Keratinocyte (primary cell): Measurements from ENCODE around the gene INTS6L. TPM values are rescaled to one million over a fixed set of nuclear protein-coding genes. Genes with fewer than 3 reads are reported as not detected.

ENCODE experiments used
- DNase-seq: peaks from one replicate; pipeline ENCODE4 v3.0.0-alpha.2; 2011; ENCODE audit warnings: low read depth, missing footprints, low spot score
- FAIRE-seq: peaks from 2 replicates; lab custom pipeline; 2011; peaks lifted over from hg19 to GRCh38; lab: Jason Lieb, UNC
- H2AFZ ChIP-seq: 2 replicates; pipeline ENCODE4 v1.6.0; 2012; ENCODE audit warnings: low read length, control low read depth, inconsistent platforms; ENCODE audit not compliant: control insufficient read depth
- H3K27ac ChIP-seq: 2 replicates; pipeline ENCODE4 v1.5.1; 2011; ENCODE audit warnings: low read length; ENCODE audit not compliant: control insufficient read depth, insufficient read depth
- H3K27me3 ChIP-seq: 3 replicates; pipeline ENCODE4 v1.6.0; 2011; ENCODE audit warnings: low read length; ENCODE audit not compliant: control insufficient read depth, insufficient read depth; ENCODE audit errors: extremely low read depth
- H3K36me3 ChIP-seq, 2 experiments: 2 replicates in 1 of 2; 3 replicates in 1 of 2; pipeline ENCODE4 v1.5.1; 2011; ENCODE audit warnings: low read length in 2 of 2, mild to moderate bottlenecking in 1 of 2; ENCODE audit not compliant: control insufficient read depth in 2 of 2, insufficient read depth in 2 of 2; ENCODE audit errors: extremely low read depth in 1 of 2
- H3K4me1 ChIP-seq: 3 replicates; pipeline ENCODE4 v1.5.1; 2011; ENCODE audit warnings: low read length; ENCODE audit not compliant: control insufficient read depth, insufficient read depth; ENCODE audit errors: extremely low read depth
- H3K4me2 ChIP-seq: 3 replicates; pipeline ENCODE4 v1.6.0; 2011; ENCODE audit warnings: low read depth, low read length; ENCODE audit not compliant: control insufficient read depth, insufficient read depth; ENCODE audit errors: extremely low read depth
- H3K4me3 ChIP-seq, 3 experiments: fragments of 200-600 bp in 1 of 3; sonication (generic) in 1 of 3; 2 replicates in 2 of 3; 3 replicates in 1 of 3; pipeline ENCODE4 v1.5.1; 2011 to 2016; ENCODE audit warnings: low read length in 3 of 3, mild to moderate bottlenecking in 3 of 3, control low read depth in 2 of 3, inconsistent platforms in 1 of 3, low read depth in 1 of 3, mixed read lengths in 1 of 3, mixed run types in 1 of 3, moderate library complexity in 1 of 3; ENCODE audit not compliant: control insufficient read depth in 2 of 3, insufficient read depth in 2 of 3; ENCODE audit errors: extremely low read depth in 1 of 3
- H3K79me2 ChIP-seq: 2 replicates; pipeline ENCODE4 v1.6.0; 2012; ENCODE audit warnings: low read length; ENCODE audit not compliant: control insufficient read depth, insufficient read depth
- H3K9ac ChIP-seq: 3 replicates; pipeline ENCODE4 v1.6.0; 2011; ENCODE audit warnings: low read length; ENCODE audit not compliant: control insufficient read depth, insufficient read depth; ENCODE audit errors: extremely low read depth
- H3K9me1 ChIP-seq: 3 replicates; pipeline ENCODE4 v1.6.0; 2011; ENCODE audit warnings: low read length; ENCODE audit not compliant: control insufficient read depth, insufficient read depth; ENCODE audit errors: extremely low read depth
- H3K9me3 ChIP-seq: 2 replicates; pipeline ENCODE4 v1.5.1; 2012; ENCODE audit warnings: low read depth, low read length; ENCODE audit not compliant: control insufficient read depth
- H4K20me1 ChIP-seq: 3 replicates; pipeline ENCODE4 v1.6.0; 2011; ENCODE audit warnings: low read length; ENCODE audit not compliant: control insufficient read depth, insufficient read depth; ENCODE audit errors: extremely low read depth
- EZH2 ChIP-seq: IDR thresholded peaks from one replicate; pipeline ENCODE4 v1.6.1; 2012; ENCODE audit warnings: inconsistent platforms, mild to moderate bottlenecking, low read length, moderate library complexity
- dilution Hi-C: fragments of 300-500 bp; cut with MboI; formaldehyde crosslinking; loops from one replicate; pipeline ENCODE4 v1.7.0; 2020; ENCODE audit warnings: low sequenced_read_pairs; ENCODE audit not compliant: extremely low pct_ligation_motif_present
- polyA plus RNA-seq, 5 experiments: library from polyadenylated mRNA; depleted of rRNA in 3 of 5; stranded (reverse) in 3 of 5; stranded (forward) in 1 of 5; unstranded in 1 of 5; fragments of >200 nt; gene quantifications; 1 replicate in 1 of 5; 2 replicates in 3 of 5; 3 replicates in 1 of 5; pipeline versions ENCODE4 v1.2.1 to v1.2.3, GENCODE V29; 2011 to 2012; ENCODE audit warnings: missing spikeins in 2 of 5, low read depth in 1 of 5, low replicate concordance in 1 of 5
- TF ChIP-seq, protein P1 (sequence below), 3 experiments: IDR thresholded peaks in 1 of 3; conservative IDR thresholded peaks in 1 of 3; optimal IDR thresholded peaks in 1 of 3; 2 replicates in 2 of 3; 3 replicates in 1 of 3; pipeline versions ENCODE3 to v1.5.1; 2011; ENCODE audit warnings: low read length in 3 of 3, mild to moderate bottlenecking in 3 of 3, moderate library complexity in 2 of 3, control low read depth in 1 of 3, inconsistent platforms in 1 of 3; ENCODE audit not compliant: insufficient read depth in 2 of 3; ENCODE audit errors: extremely low read depth in 1 of 3

Gene INTS6L
- polyA plus RNA-seq, 1 donor (not counting 4 experiments of a cell fraction or from before 2014, with no cell fraction given) = 14.5 TPM

DNA sequence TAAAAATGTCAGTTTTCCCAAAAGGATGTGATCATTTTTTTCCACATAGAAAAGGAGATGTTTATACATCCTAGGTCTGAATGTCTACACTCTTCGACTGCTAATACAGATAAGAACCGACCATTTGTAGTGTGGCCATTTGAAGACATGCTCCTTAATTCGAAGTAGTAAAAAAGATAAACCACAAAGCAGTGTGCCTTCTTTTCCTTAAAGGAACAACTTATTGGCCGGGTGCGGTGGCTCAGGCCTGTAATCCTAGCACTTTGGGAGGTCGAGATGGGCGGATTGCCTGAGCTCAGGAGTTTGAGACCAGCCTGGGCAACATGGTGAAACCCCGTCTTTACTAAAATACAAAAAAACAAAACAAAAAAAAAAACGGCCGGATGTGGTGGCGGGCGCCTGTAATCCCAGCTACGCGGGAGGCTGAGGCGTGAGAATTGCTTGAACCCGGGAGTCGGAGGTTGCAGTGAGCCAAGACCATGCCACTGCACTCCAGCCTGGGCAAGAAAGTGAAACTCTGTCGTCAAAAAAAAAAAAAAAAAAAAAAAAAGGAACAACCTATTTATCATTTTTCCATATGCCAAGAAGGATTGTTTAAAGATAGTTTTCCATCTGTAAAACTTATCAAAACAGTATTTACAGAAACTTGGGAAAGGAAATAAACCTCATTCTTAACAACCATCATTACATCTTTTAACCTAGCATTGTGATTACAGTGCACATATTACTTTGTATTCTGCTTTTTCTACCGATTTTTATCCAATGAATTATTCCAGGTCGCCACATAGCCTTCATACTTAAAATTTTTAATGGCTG is 2.6 kb downstream of the INTS6L start:
- Histone ChIP-seq H3K27me3 (no peaks in the 10 kb centered on the region), H3K4me1 (peaks cover 6% of the 10 kb centered on the region), H3K9ac (peak overlapping the region; percentile 74), H4K20me1 (no peaks in the 10 kb centered on the region), H3K9me3 (no peaks in the 10 kb centered on the region), H3K79me2 (no peaks in the 10 kb centered on the region), H3K4me2 (peak overlapping the region; percentile 74), H2AFZ (no peak overlapping the region), H3K9me1 (no peaks in the 10 kb centered on the region), H3K27ac (peak overlapping the region; percentile 84), H3K36me3 (no peaks in the 10 kb centered on the region), H3K4me3 (peak overlapping the region in 2 of 3 experiments; percentile 42 to 66)
- DNase-seq (no peak), FAIRE-seq (no peak)
- TF ChIP-seq EZH2 = no peak
- TF ChIP-seq, protein P1, sequence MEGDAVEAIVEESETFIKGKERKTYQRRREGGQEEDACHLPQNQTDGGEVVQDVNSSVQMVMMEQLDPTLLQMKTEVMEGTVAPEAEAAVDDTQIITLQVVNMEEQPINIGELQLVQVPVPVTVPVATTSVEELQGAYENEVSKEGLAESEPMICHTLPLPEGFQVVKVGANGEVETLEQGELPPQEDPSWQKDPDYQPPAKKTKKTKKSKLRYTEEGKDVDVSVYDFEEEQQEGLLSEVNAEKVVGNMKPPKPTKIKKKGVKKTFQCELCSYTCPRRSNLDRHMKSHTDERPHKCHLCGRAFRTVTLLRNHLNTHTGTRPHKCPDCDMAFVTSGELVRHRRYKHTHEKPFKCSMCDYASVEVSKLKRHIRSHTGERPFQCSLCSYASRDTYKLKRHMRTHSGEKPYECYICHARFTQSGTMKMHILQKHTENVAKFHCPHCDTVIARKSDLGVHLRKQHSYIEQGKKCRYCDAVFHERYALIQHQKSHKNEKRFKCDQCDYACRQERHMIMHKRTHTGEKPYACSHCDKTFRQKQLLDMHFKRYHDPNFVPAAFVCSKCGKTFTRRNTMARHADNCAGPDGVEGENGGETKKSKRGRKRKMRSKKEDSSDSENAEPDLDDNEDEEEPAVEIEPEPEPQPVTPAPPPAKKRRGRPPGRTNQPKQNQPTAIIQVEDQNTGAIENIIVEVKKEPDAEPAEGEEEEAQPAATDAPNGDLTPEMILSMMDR (optimal IDR thresholded peaks at IDR 0.05 in 1 of 3, IDR thresholded peaks at IDR 0.05 in 1 of 3, conservative IDR thresholded peaks at IDR 0.05 in 1 of 3; ENCODE audit: extremely low read depth in 1 of 3, insufficient read depth in 2 of 3, low read length in 3 of 3) = no peak
- dilution Hi-C loops = no loop called here

GRCh38 chrX:135528254-135528653 is 7.8 kb downstream of the INTS6L start:
- dilution Hi-C loops = no loop called here

More at GRCh38 chrX:135528254-135528653, 7.8 kb downstream of the INTS6L start:
- H4K20me1 ChIP-seq = no peaks in the 10 kb centered on the region
- H3K9ac ChIP-seq = no peak overlapping the region
- no peak overlapping the region for H2AFZ ChIP-seq
- H3K9me1 ChIP-seq = no peaks in the 10 kb centered on the region
- no peak for DNase-seq
- H3K4me2 ChIP-seq = no peak overlapping the region
- H3K79me2 ChIP-seq = no peaks in the 10 kb centered on the region
- no peaks in the 10 kb centered on the region for H3K27me3 ChIP-seq
- no peaks in the 10 kb centered on the region for H3K9me3 ChIP-seq
- peaks cover 16% of the 10 kb centered on the region for H3K4me1 ChIP-seq
- H3K4me3 ChIP-seq = no peak overlapping the region
- no peak for FAIRE-seq
- no peaks in the 10 kb centered on the region for H3K36me3 ChIP-seq
- no peak overlapping the region for H3K27ac ChIP-seq
- TF ChIP-seq, protein P1 (optimal IDR thresholded peaks at IDR 0.05 in 1 of 3, IDR thresholded peaks at IDR 0.05 in 1 of 3, conservative IDR thresholded peaks at IDR 0.05 in 1 of 3; ENCODE audit: extremely low read depth in 1 of 3, insufficient read depth in 2 of 3, low read length in 3 of 3) = no peak
- no peak for TF ChIP-seq EZH2
